Measurements from ENCODE around the gene SHC2.

DNA sequence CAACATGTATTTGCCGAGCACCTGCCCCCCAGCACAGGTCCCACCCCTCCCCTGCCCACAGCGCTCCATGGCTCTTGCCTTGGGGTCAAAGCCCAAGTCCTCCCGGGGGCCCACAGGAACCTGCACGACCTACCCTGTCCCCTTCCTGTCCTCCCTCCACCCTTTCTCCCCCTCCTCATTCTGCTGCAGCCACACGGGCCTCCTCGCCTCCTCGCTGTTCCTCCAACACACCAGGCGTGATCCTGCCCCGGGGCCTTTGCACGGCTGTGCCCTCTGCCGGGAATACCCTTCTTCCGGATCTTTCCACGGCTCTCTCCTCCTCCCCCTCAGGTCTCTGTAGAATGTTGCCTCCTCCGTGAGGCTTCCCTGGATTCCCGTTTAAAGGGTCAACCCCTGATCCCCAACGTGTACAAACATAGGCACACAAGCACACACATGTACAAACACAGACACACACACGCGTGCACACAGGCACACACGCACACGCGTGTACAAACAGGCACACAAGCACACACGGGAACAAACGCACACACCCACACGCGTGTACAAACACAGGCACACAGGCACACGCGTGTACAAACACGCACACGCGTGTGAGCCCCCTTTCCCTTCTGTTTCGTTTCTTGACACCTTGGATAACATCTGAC is 38.3 kb upstream of the SHC2 start:
- no peak for TF ChIP-seq CTCF (IDR thresholded peaks at IDR 0.05)
- TF ChIP-seq POLR2A (IDR thresholded peaks at IDR 0.05): no peak
